Peyer's patch (tissue), 4 donors: ENCODE data around the gene LEMD1.

ENCODE experiments used
- POLR2A ChIP-seq, 2 donors: fragments of 450-650 bp; IDR thresholded peaks; one replicate each; pipeline ENCODE4 v1.5.1; 2017; ENCODE audit warnings: antibody characterized with exemption in 2 of 2, mild to moderate bottlenecking in 2 of 2, moderate library complexity in 2 of 2
- TF ChIP-seq, protein P1 (sequence below), 6 experiments: fragments of 450-650 bp in 4 of 6; fragments of 200-600 bp in 2 of 6; sonication (generic) in 1 of 6; IDR thresholded peaks; one replicate each; pipeline ENCODE4 v1.5.1; 2017 to 2019; ENCODE audit warnings: antibody characterized with exemption in 6 of 6, mild to moderate bottlenecking in 3 of 6, moderate library complexity in 1 of 6

DNA sequence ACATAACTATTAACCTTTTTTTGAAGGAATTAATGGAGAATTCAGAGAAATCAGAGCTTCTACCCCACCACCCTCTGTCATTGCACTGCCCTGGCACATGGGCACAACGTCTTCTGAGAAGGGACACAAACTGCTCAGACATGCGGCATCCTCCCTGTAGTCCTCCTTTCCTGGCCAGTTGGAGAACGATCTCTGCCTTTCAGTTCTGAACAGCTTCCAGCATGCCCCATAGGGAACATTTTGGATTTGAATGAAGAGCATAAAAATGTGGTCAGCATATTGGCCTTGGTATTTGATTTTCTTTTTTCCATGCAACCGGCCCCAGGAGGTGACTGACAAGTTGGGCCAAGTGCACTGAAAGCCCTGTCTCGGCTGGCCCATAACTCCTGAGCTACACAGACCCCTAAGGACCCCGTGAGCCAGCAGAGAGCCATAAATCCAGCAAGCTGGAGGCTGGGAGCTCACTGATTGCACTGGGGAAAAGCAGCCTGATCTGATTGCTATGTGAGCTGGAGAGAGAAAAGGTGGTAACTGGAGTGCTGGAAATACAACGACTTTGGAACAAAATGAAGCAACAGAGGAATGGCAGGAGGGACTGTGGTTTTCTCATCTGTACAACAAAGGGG is 44.9 kb upstream of the LEMD1 start:
- no peak for TF ChIP-seq POLR2A (IDR thresholded peaks at IDR 0.05)
- TF ChIP-seq, protein P1, sequence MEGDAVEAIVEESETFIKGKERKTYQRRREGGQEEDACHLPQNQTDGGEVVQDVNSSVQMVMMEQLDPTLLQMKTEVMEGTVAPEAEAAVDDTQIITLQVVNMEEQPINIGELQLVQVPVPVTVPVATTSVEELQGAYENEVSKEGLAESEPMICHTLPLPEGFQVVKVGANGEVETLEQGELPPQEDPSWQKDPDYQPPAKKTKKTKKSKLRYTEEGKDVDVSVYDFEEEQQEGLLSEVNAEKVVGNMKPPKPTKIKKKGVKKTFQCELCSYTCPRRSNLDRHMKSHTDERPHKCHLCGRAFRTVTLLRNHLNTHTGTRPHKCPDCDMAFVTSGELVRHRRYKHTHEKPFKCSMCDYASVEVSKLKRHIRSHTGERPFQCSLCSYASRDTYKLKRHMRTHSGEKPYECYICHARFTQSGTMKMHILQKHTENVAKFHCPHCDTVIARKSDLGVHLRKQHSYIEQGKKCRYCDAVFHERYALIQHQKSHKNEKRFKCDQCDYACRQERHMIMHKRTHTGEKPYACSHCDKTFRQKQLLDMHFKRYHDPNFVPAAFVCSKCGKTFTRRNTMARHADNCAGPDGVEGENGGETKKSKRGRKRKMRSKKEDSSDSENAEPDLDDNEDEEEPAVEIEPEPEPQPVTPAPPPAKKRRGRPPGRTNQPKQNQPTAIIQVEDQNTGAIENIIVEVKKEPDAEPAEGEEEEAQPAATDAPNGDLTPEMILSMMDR (IDR thresholded peaks at IDR 0.05) = no peak
